Cerebellar cortex (tissue), 1 donor: ENCODE data around the gene CNOT9.
A peak's percentile ranks its signal among the peaks of the same experiment; 100 is the strongest.
"Not testable (repeated sequence)": the region's sequence is repeated elsewhere in the genome, so short reads cannot be mapped to it uniquely, and the experiment has no call there.

Experiments
- DNase-seq: peaks from one replicate; pipeline ENCODE4 v3.0.0-alpha.2; 2015; ENCODE audit warnings: low spot score

Gene CNOT9

GRCh38 chr2:218568190-218569037 is at the start of gene CNOT9, which contains the start of gene USP37:
Gene CNOT9 (plus strand): TSS chr2:218568839. CDS start chr2:218568955, 116 bp downstream.
Gene USP37 (minus strand): TSS chr2:218568351. CDS start chr2:218558653, 9,698 bp downstream.
- peak; percentile 99 for DNase-seq

GRCh38 chr2:218518876-218519275 is 49.8 kb upstream of the CNOT9 start:
- no peak for DNase-seq

- no peak for DNase-seq
Observed at GRCh38 chr2:218523651-218524050, 45.0 kb upstream of the CNOT9 start.

GRCh38 chr2:218528409-218528808 is 40.2 kb upstream of the CNOT9 start:
- not testable (repeated sequence) for DNase-seq

- no peak for DNase-seq
Observed at GRCh38 chr2:218529990-218530389, 38.6 kb upstream of the CNOT9 start.

- DNase-seq: no peak
Observed at GRCh38 chr2:218536804-218537494, 31.7 kb upstream of the CNOT9 start.

GRCh38 chr2:218540015-218540414 is 28.6 kb upstream of the CNOT9 start:
- no peak for DNase-seq

- DNase-seq: no peak
Observed at GRCh38 chr2:218546012-218546411, 22.6 kb upstream of the CNOT9 start.

GRCh38 chr2:218547511-218547910 is 21.1 kb upstream of the CNOT9 start:
- no peak for DNase-seq

- no peak for DNase-seq
Observed at GRCh38 chr2:218547978-218548377, 20.7 kb upstream of the CNOT9 start.

GRCh38 chr2:218554225-218554624 is 14.4 kb upstream of the CNOT9 start:
- DNase-seq: not testable (repeated sequence)

GRCh38 chr2:218555527-218555926 is 13.1 kb upstream of the CNOT9 start:
- no peak for DNase-seq

GRCh38 chr2:218557941-218558340 is 10.7 kb upstream of the CNOT9 start:
- no peak for DNase-seq

- DNase-seq: no peak
Observed at GRCh38 chr2:218558986-218559385, 9.7 kb upstream of the CNOT9 start.

GRCh38 chr2:218564056-218564455 is 4.6 kb upstream of the CNOT9 start:
- DNase-seq: no peak

- no peak for DNase-seq
Observed at GRCh38 chr2:218566296-218566695, 2.3 kb upstream of the CNOT9 start.

GRCh38 chr2:218567797-218568189 is 846 bp upstream of the CNOT9 start:
- no peak for DNase-seq

- peak; percentile 36 for DNase-seq
Observed at GRCh38 chr2:218569038-218569431, 396 bp downstream of the CNOT9 start.

GRCh38 chr2:218569661-218570500 is 1.2 kb downstream of the CNOT9 start:
- peak; percentile 5 for DNase-seq

- no peak for DNase-seq
Observed at GRCh38 chr2:218570850-218571249, 2.2 kb downstream of the CNOT9 start.

GRCh38 chr2:218576854-218577253 is 8.2 kb downstream of the CNOT9 start:
- DNase-seq: no peak
